B cell (primary cell): Measurements from ENCODE around the gene LACTB. TPM values are rescaled to one million over a fixed set of nuclear protein-coding genes. Genes with fewer than 3 reads are reported as not detected.

Source experiments
- ATAC-seq: fragments of 200-7000 bp; cut with Tn5 transposase; one replicate; pipeline ENCODE4 v1.10.0; 2021; ENCODE audit warnings: low read depth, mild to moderate bottlenecking, moderate number of reproducible peaks, moderate library complexity
- CTCF ChIA-PET: fragments of 350-600 bp; sonication (Branson Sonifier 250); formaldehyde crosslinking; loops from one replicate; lab custom pipeline; 2021; ENCODE audit warnings: antibody characterized with exemption, inconsistent platforms; lab: Charles Lee
- POLR2A ChIA-PET: fragments of 350-600 bp; sonication (Branson Sonifier 250); formaldehyde crosslinking; loops from one replicate; lab custom pipeline; 2021; ENCODE audit warnings: antibody characterized with exemption; lab: Charles Lee
- DNase-seq: peaks from one replicate; pipeline ENCODE4 v3.0.0; 2013
- H2AFZ ChIP-seq: 2 replicates; pipeline ENCODE4 v1.6.1; 2012; ENCODE audit warnings: mild to moderate bottlenecking, low read depth, low read length; ENCODE audit not compliant: insufficient read depth, poor library complexity, severe bottlenecking
- H3K27ac ChIP-seq, 2 donors: 1 replicate in 1 of 2; 2 replicates in 1 of 2; pipeline ENCODE4 v1.5.1; 2012 to 2013; ENCODE audit warnings: low read length in 2 of 2, mild to moderate bottlenecking in 2 of 2, moderate library complexity in 1 of 2
- H3K27me3 ChIP-seq, 4 experiments: fragments of 200-600 bp in 1 of 4; sonication (generic) in 1 of 4; replicated peaks in 1 of 4; 1 replicate in 2 of 4; 2 replicates in 2 of 4; pipeline versions ENCODE4 v1.6.1 to v1.7.0; 2013 to 2016; ENCODE audit warnings: low read length in 3 of 4, mild to moderate bottlenecking in 2 of 4, mixed read lengths in 1 of 4, moderate library complexity in 1 of 4; ENCODE audit not compliant: insufficient read depth in 4 of 4, control insufficient read depth in 3 of 4; ENCODE audit errors: control extremely low read depth in 1 of 4
- H3K36me3 ChIP-seq, 2 experiments: replicated peaks in 1 of 2; 1 replicate in 1 of 2; 2 replicates in 1 of 2; pipeline versions ENCODE4 v1.6.1 to v1.7.1; 2013; ENCODE audit warnings: low read length in 1 of 2; ENCODE audit not compliant: insufficient read depth in 2 of 2, control insufficient read depth in 1 of 2; ENCODE audit errors: control extremely low read depth in 1 of 2, extremely low read depth in 1 of 2
- H3K4me1 ChIP-seq, 2 donors: fragments of 200-600 bp in 1 of 2; sonication (generic) in 1 of 2; 1 replicate in 1 of 2; 2 replicates in 1 of 2; pipeline versions ENCODE4 v1.5.1 to v1.6.1; 2013 to 2017; ENCODE audit warnings: low read length in 2 of 2; ENCODE audit not compliant: control insufficient read depth in 2 of 2, insufficient read depth in 2 of 2
- H3K4me2 ChIP-seq: replicated peaks from 2 replicates; pipeline ENCODE3; 2012; ENCODE audit warnings: mild to moderate bottlenecking, low read depth, low read length; ENCODE audit not compliant: poor library complexity, severe bottlenecking
- H3K4me3 ChIP-seq, 5 experiments: fragments of 200-600 bp in 1 of 5; sonication (generic) in 1 of 5; 1 replicate in 3 of 5; 2 replicates in 2 of 5; pipeline versions ENCODE4 v1.5.1 to v1.7.0; 2011 to 2016; ENCODE audit warnings: low read length in 4 of 5, mild to moderate bottlenecking in 4 of 5, low read depth in 2 of 5, control low read depth in 1 of 5, moderate library complexity in 1 of 5; ENCODE audit not compliant: insufficient read depth in 1 of 5; ENCODE audit errors: control extremely low read depth in 1 of 5, extremely low read depth in 1 of 5
- H3K79me2 ChIP-seq: fragments of 200-600 bp; sonication (generic); one replicate; pipeline ENCODE4 v1.6.0; 2016; ENCODE audit warnings: low read length; ENCODE audit not compliant: control insufficient read depth, insufficient read depth
- H3K9ac ChIP-seq: fragments of 200-600 bp; sonication (generic); 2 replicates; pipeline ENCODE4 v1.6.1; 2017; ENCODE audit warnings: mild to moderate bottlenecking, low read length, moderate library complexity
- H3K9me3 ChIP-seq, 3 donors: one replicate each; pipeline versions ENCODE4 v1.6.1 to v1.7.1; 2013; ENCODE audit warnings: low read length in 2 of 3; ENCODE audit not compliant: control insufficient read depth in 2 of 3, insufficient read depth in 1 of 3; ENCODE audit errors: control extremely low read depth in 1 of 3
- H4K20me1 ChIP-seq: 2 replicates; pipeline ENCODE4 v1.6.0; 2012; ENCODE audit warnings: mild to moderate bottlenecking, low read length; ENCODE audit not compliant: insufficient read depth, control insufficient read depth, poor library complexity, severe bottlenecking
- H3K27ac Mint-ChIP-seq: one replicate; pipeline ENCODE4 v1.8.0; 2021; ENCODE audit warnings: mixed read lengths
- H3K27me3 Mint-ChIP-seq: one replicate; pipeline ENCODE4 v1.8.0; 2021; ENCODE audit warnings: mixed read lengths
- H3K4me1 Mint-ChIP-seq: one replicate; pipeline ENCODE4 v1.8.0; 2021; ENCODE audit warnings: mixed read lengths
- H3K4me3 Mint-ChIP-seq: one replicate; pipeline ENCODE4 v1.8.0; 2021; ENCODE audit warnings: mixed read lengths
- H3K9me3 Mint-ChIP-seq: one replicate; pipeline ENCODE4 v1.8.0; 2022; ENCODE audit warnings: mixed read lengths; ENCODE audit not compliant: insufficient read depth
- CTCF ChIP-seq: fragments of 200-600 bp; IDR thresholded peaks from one replicate; pipeline ENCODE4 v1.8.0; 2022; ENCODE audit warnings: antibody characterized with exemption, mild to moderate bottlenecking
- EZH2 ChIP-seq: IDR thresholded peaks from 2 replicates; pipeline ENCODE4 v1.6.1; 2012; ENCODE audit warnings: borderline replicate concordance, low read depth, mild to moderate bottlenecking, moderate library complexity, low read length; ENCODE audit not compliant: insufficient read depth, poor library complexity, severe bottlenecking
- WGBS: methylation state at CpG from one replicate; pipeline ENCODE4 v1.1.5; 2013; ENCODE audit warnings: missing lambda C conversion rate; ENCODE audit not compliant: insufficient coverage; 5-methylcytosine and 5-hydroxymethylcytosine counted together
- intact Hi-C: fragments of 100-400 bp; cut with micrococcal nuclease; formaldehyde crosslinking; loops from one replicate; pipeline ENCODE4 v1.10.0; 2022
- polyA plus RNA-seq: library from polyadenylated mRNA; depleted of rRNA; stranded (reverse); fragments of >200 nt; gene quantifications from 2 replicates; pipeline ENCODE4 v1.2.3, GENCODE V29; 2012
- total RNA-seq, 2 donors: library from RNA; stranded (reverse); fragments of 120-200 nt in 1 of 2; gene quantifications; 1 replicate in 1 of 2; 2 replicates in 1 of 2; pipeline versions ENCODE4 v1.2.3 to v1.2.4, GENCODE V29; 2013 to 2022

The LACTB gene
- total and polyA plus RNA-seq, 2 donors (not counting 1 experiment from before 2014, with no cell fraction given) = 5.0 to 20.0 TPM

- no peaks in the 10 kb centered on the region for H3K27me3 ChIP-seq
- H3K79me2 ChIP-seq = peaks cover 26% of the 10 kb centered on the region
- Mint-ChIP-seq H3K4me1 (peaks cover 24% of the 10 kb centered on the region), H3K27ac (peak overlapping the region; percentile 99), H3K27me3 (no peaks in the 10 kb centered on the region), H3K9me3 (no peaks in the 10 kb centered on the region), H3K4me3 (peak overlapping the region; percentile 96)
- H3K27ac ChIP-seq = peak overlapping the region; percentile 68 to 81
- WGBS = 0% methylated on average over 4 of the region's 10 CpGs
- CTCF ChIA-PET = interaction anchor here (1.5 to 1.9 kb wide), 2 partner anchors 82 to 123 kb away, joined by 3 to 5 read pairs; no protein-coding TSS in a partner anchor
- intact Hi-C loops = loop anchor here (5.0 kb wide), 1 partner anchor 86 kb away; no protein-coding TSS in a partner anchor
- no peaks in the 10 kb centered on the region for H3K9me3 ChIP-seq
- POLR2A ChIA-PET = interaction anchor here (0.9 kb wide), 1 partner anchor 30 kb away, joined by 4 read pairs; no protein-coding TSS in a partner anchor
- no peaks in the 10 kb centered on the region for H4K20me1 ChIP-seq
- ATAC-seq (no peak), DNase-seq (no peak)
- no peak for TF ChIP-seq EZH2
- H3K9ac ChIP-seq = peak overlapping the region; percentile 82
- H2AFZ ChIP-seq = peak overlapping the region; percentile 79
- peak overlapping the region; percentile 75 for H3K4me2 ChIP-seq
- H3K4me1 ChIP-seq = peaks cover 11% of the 10 kb centered on the region in 2 donors
- H3K36me3 ChIP-seq = peaks cover 4 to 21% of the 10 kb centered on the region in 2 experiments
- H3K4me3 ChIP-seq = peak overlapping the region; percentile 83 to 95 (median 88)
Measured at GRCh38 chr15:63156086-63156710, 34.5 kb downstream of the LACTB start.

DNA sequence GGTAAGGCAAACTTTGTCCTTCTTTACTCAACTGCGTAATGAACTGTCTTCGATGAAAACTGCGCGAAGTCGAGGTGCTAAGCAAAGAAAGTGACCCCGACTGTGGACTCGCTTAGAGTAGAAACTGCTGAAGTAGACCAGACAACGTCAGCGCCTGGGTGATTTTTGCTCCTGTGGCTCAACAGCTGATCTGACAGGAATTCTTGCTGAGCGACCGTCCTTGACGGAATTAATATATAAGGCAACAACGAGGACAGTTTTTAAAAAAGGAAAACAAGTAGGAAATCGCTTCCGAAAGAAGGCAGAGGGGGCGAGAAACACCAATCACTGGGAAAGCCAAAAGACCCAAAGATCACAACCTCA is 35.1 kb downstream of the LACTB start:
- Histone ChIP-seq H3K36me3 (peaks cover 4 to 21% of the 10 kb centered on the region in 2 experiments), H3K79me2 (peaks cover 26% of the 10 kb centered on the region), H3K27me3 (no peaks in the 10 kb centered on the region), H3K9me3 (no peaks in the 10 kb centered on the region), H3K9ac (peak overlapping the region; percentile 82), H3K4me3 (peak overlapping the region; percentile 83 to 95 (median 88)), H3K27ac (peak overlapping the region; percentile 68 to 81), H2AFZ (peak overlapping the region; percentile 79), H3K4me1 (peaks cover 11 to 12% of the 10 kb centered on the region in 2 donors), H3K4me2 (peak overlapping the region; percentile 75), H4K20me1 (no peaks in the 10 kb centered on the region)
- Mint-ChIP-seq H3K4me3 (peak overlapping the region; percentile 96), H3K9me3 (no peaks in the 10 kb centered on the region), H3K4me1 (peaks cover 26% of the 10 kb centered on the region), H3K27me3 (no peaks in the 10 kb centered on the region), H3K27ac (peak overlapping the region; percentile 99)
- ATAC-seq = no peak
- intact Hi-C loops = loop anchor here (1.0 to 5.0 kb wide), 5 partner anchors 33 to 121 kb away; partner anchors contain the start of genes APH1B and RAB8B
- POLR2A ChIA-PET = interaction anchor here (0.7 to 1.8 kb wide), 4 partner anchors 31 to 349 kb away, joined by 4 to 13 read pairs (median 5); partner anchors contain the start of gene RAB8B
- DNase-seq = no peak
- whole genome bisulfite sequencing = 0% methylated on average over 16 of the region's 16 CpGs
- CTCF ChIA-PET = interaction anchor here (0.7 to 1.9 kb wide), 6 partner anchors 46 to 246 kb away, joined by 3 to 5 read pairs (median 4); no protein-coding TSS in a partner anchor
- TF ChIP-seq CTCF (no peak), EZH2 (no peak)
